SK-N-MC (cell line): ENCODE data around the gene RITA1.

Experiments used
- EZH2 ChIP-seq: fragments of 200-600 bp; sonication (generic); IDR thresholded peaks from one replicate; pipeline ENCODE4 v1.6.1; 2017; ENCODE audit warnings: antibody characterized with exemption
- POLR2AphosphoS5 ChIP-seq: IDR thresholded peaks from 2 replicates; pipeline ENCODE4 v1.6.1; 2012; ENCODE audit warnings: mild to moderate bottlenecking, low read depth, low read length, borderline replicate concordance

- TF ChIP-seq EZH2 (no peak), POLR2AphosphoS5 (no peak)
Measured at GRCh38 chr12:113238309-113238708, 52.8 kb downstream of the RITA1 start.
